OCI-LY1 (cell line): ENCODE measurements around the gene TYW1.
"Not testable (repeated sequence)": the region's sequence is repeated elsewhere in the genome, so short reads cannot be mapped to it uniquely, and the experiment has no call there.

Experiments used
- EZH2 ChIP-seq: fragments of 200-600 bp; sonication (generic), shearing (Covaris generic); IDR thresholded peaks from 2 replicates; pipeline ENCODE4 v1.8.0; 2017; ENCODE audit warnings: borderline replicate concordance, mixed run types, mild to moderate bottlenecking, antibody characterized with exemption, low read length, moderate library complexity, mixed read lengths
- TF ChIP-seq, protein P1 (sequence below): fragments of 200-600 bp; sonication (generic), shearing (Covaris generic); IDR thresholded peaks from 2 replicates; pipeline ENCODE4 v1.5.1; 2017; ENCODE audit warnings: mild to moderate bottlenecking, antibody characterized with exemption, low read length, moderate library complexity, mixed read lengths

DNA sequence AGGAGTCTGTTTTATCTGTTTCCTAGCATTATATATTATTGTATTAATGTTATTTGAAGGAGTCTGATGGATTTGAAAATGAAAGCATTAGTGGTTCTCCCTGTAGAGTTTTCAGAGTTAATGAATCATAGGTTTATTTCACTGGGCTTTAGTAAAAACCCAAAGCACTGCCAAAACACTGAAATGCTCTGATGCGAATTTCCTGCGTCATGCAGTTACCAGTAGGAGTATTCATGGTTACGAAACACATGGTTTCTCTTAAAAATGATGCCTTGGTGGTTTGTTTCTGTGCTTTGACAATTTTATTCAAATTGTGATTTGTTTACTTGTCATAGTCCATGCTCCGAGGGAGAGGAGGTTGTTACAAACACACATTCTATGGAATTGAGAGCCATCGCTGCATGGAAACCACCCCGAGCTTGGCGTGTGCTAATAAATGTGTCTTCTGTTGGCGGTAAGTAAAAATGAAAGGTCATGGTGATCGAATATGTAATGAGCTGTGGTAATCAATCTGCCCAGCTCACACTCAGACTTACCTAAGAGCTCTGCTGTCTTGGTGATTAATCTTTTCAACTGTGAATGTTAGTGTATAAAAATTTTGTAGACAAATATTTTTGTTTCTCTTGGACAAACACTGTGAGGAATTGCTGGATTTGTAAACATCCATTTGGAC is 70.5 kb downstream of the TYW1 start:
- TF ChIP-seq, protein P1, sequence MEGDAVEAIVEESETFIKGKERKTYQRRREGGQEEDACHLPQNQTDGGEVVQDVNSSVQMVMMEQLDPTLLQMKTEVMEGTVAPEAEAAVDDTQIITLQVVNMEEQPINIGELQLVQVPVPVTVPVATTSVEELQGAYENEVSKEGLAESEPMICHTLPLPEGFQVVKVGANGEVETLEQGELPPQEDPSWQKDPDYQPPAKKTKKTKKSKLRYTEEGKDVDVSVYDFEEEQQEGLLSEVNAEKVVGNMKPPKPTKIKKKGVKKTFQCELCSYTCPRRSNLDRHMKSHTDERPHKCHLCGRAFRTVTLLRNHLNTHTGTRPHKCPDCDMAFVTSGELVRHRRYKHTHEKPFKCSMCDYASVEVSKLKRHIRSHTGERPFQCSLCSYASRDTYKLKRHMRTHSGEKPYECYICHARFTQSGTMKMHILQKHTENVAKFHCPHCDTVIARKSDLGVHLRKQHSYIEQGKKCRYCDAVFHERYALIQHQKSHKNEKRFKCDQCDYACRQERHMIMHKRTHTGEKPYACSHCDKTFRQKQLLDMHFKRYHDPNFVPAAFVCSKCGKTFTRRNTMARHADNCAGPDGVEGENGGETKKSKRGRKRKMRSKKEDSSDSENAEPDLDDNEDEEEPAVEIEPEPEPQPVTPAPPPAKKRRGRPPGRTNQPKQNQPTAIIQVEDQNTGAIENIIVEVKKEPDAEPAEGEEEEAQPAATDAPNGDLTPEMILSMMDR = not testable (repeated sequence)
- TF ChIP-seq EZH2 = not testable (repeated sequence)
